Esophagus squamous epithelium (tissue), 5 donors: ENCODE results near the gene NRCAM. TPM values are rescaled to one million over a fixed set of nuclear protein-coding genes. Genes with fewer than 3 reads are reported as not detected.

Source experiments
- DNase-seq: peaks from one replicate; lab custom pipeline; 2025; lab: John Stamatoyannopoulos, UW
- H3K27ac ChIP-seq, 4 donors: fragments of 200-600 bp; sonication (generic); one replicate each; pipeline ENCODE4 v1.5.1; 2016 to 2019; ENCODE audit warnings: mild to moderate bottlenecking in 1 of 4
- H3K27me3 ChIP-seq, 4 donors: fragments of 200-600 bp; sonication (generic); 1 replicate in 3 of 4; 2 replicates in 1 of 4; pipeline versions ENCODE4 v1.5.1 to v1.6.0; 2017 to 2021; ENCODE audit warnings: antibody characterized with exemption in 1 of 4
- H3K36me3 ChIP-seq, 3 donors: fragments of 200-600 bp; sonication (generic); one replicate each; pipeline ENCODE4 v1.5.1; 2016 to 2019
- H3K4me1 ChIP-seq, 3 donors: fragments of 200-600 bp; sonication (generic); one replicate each; pipeline ENCODE4 v1.5.1; 2017 to 2019
- H3K4me3 ChIP-seq, 4 donors: fragments of 200-600 bp; sonication (generic); 1 replicate in 3 of 4; 2 replicates in 1 of 4; pipeline ENCODE4 v1.5.1; 2016 to 2019; ENCODE audit warnings: mild to moderate bottlenecking in 2 of 4, moderate library complexity in 1 of 4
- H3K9me3 ChIP-seq, 3 donors: fragments of 200-600 bp; sonication (generic); one replicate each; pipeline ENCODE4 v1.5.1; 2016 to 2019
- POLR2A ChIP-seq, 4 donors: fragments of 450-650 bp; IDR thresholded peaks; one replicate each; pipeline ENCODE4 v1.6.1; 2017; ENCODE audit warnings: antibody characterized with exemption in 4 of 4, mild to moderate bottlenecking in 4 of 4, moderate library complexity in 3 of 4
- WGBS, 2 donors: methylation state at CpG; one replicate each; pipeline ENCODE4 v1.1.5; 2018; 5-methylcytosine and 5-hydroxymethylcytosine counted together
- intact Hi-C: fragments of 100-400 bp; cut with DNase I; formaldehyde crosslinking; loops from one replicate; pipeline ENCODE4 v1.15.0; 2022
- total RNA-seq, 4 donors: library from RNA; depleted of rRNA; stranded (reverse); fragments of >200 nt; gene quantifications; one replicate each; pipeline ENCODE4 v1.1.0, GENCODE V29; 2016
- TF ChIP-seq, protein P1 (sequence below), 6 experiments: fragments of 450-650 bp in 4 of 6; fragments of 200-600 bp in 2 of 6; sonication (generic) in 2 of 6; IDR thresholded peaks; one replicate each; pipeline ENCODE4 v1.5.1; 2016 to 2019; ENCODE audit warnings: antibody characterized with exemption in 6 of 6, mild to moderate bottlenecking in 4 of 6, moderate library complexity in 4 of 6
- donor health status: DM: yes; HTN: yes; CAD: no.

The NRCAM gene
- total RNA-seq, 4 donors from 2014 or later, result 1.5 to 9.8 (median 6.3) TPM; not detected in 1

DNA sequence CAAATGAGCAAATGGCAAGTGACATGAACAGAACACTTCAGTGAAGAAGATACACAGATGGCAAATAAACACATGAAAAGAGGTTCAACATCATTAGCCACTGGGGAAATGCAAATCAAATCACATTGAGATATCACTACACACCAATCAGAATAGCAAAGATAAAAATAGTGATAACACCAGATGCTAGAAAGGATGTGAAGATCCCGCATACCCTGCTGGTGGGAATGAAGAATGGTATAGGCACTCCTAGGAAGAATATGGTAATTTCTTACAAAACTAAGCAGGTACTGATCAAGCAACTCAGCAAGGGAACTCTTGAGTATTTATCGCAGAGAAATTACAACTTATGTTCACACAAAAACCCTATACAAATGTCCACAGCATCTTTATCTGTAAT lies 337.3 kb downstream of the NRCAM start:
- Histone ChIP-seq H3K9me3 (no peaks in the 10 kb centered on the region), H3K27ac (no peak overlapping the region), H3K27me3 (no peaks in the 10 kb centered on the region), H3K36me3 (no peaks in the 10 kb centered on the region), H3K4me1 (peaks cover 0 to 28% (median 0%) of the 10 kb centered on the region in 3 donors), H3K4me3 (no peak overlapping the region)
- WGBS, 2 donors, result 82 to 98% methylated on average over 2 of the region's 2 CpGs
- TF ChIP-seq POLR2A (IDR thresholded peaks at IDR 0.05), result no peak
- TF ChIP-seq, protein P1, sequence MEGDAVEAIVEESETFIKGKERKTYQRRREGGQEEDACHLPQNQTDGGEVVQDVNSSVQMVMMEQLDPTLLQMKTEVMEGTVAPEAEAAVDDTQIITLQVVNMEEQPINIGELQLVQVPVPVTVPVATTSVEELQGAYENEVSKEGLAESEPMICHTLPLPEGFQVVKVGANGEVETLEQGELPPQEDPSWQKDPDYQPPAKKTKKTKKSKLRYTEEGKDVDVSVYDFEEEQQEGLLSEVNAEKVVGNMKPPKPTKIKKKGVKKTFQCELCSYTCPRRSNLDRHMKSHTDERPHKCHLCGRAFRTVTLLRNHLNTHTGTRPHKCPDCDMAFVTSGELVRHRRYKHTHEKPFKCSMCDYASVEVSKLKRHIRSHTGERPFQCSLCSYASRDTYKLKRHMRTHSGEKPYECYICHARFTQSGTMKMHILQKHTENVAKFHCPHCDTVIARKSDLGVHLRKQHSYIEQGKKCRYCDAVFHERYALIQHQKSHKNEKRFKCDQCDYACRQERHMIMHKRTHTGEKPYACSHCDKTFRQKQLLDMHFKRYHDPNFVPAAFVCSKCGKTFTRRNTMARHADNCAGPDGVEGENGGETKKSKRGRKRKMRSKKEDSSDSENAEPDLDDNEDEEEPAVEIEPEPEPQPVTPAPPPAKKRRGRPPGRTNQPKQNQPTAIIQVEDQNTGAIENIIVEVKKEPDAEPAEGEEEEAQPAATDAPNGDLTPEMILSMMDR (IDR thresholded peaks at IDR 0.05), result no peak
- no peak for DNase-seq
- intact Hi-C loops, result no loop called here

DNA sequence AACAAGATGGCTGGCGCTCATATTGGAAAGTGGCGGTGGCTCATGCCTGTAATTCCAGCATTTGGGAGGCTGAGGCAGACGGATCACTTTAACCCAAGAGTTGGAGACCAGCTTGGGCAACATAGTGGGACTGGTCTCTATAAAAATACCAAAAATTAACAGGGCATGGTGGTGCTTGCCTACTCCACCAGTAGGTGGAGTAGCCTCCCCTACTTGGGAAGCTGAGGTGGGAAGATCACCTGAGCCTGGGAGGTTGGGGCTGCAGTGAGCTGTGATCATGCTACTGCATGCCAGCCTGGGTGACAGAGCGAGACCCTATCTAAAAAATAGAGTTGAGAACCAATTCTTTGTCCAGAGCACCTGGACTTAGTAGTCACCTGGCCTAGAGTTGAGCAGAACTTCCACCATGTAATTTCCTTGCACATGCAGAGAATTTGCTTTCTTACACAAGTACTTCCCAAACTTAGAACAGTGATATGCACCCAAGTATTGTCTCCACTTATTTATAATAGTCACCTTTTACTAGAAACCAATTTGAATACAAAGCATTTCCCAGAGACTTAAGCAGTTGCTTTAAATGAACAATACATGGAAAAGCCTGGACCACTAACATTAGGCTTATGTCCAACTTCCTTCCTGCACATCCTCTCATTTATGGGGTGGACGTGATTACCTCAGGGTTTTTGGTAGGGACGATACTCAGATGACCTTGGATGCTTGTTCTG lies 342.0 kb downstream of the NRCAM start:
- WGBS, 2 donors, result 69 to 72% methylated on average over 6 of the region's 6 CpGs
- Histone ChIP-seq H3K4me3 (no peak overlapping the region), H3K27me3 (no peaks in the 10 kb centered on the region), H3K9me3 (no peaks in the 10 kb centered on the region), H3K27ac (no peak overlapping the region), H3K36me3 (no peaks in the 10 kb centered on the region), H3K4me1 (peaks cover 0 to 7% (median 0%) of the 10 kb centered on the region in 3 donors)
- DNase-seq, result no peak
- TF ChIP-seq, protein P1 (IDR thresholded peaks at IDR 0.05), result peak; percentile 33 to 83 (median 58)
- TF ChIP-seq POLR2A (IDR thresholded peaks at IDR 0.05), result no peak
- intact Hi-C loops, result loop anchor here (2.0 kb wide), 1 partner anchor 33 kb away; no protein-coding TSS in a partner anchor

DNA sequence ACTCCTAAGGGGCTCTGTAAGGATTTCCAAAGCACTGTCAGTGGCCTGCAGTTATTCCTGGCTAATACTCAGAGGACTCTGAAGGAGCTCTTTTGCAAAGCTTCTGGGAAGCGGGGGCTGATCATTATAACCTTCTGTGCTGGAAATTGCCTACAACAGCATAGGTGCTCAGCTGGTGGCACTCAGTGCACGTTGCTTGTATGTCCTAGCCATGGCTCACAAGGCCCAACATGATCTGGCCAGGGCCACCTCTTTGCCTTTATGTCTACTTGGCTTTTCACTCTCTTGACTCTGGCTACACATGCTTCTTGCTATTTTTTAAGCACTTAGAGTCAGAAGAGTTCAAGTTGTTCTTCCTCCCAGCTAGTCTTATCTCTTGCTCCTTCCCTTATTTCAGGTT lies 343.6 kb downstream of the NRCAM start:
- 79 to 83% methylated on average over 2 of the region's 2 CpGs for WGBS, 2 donors

DNA sequence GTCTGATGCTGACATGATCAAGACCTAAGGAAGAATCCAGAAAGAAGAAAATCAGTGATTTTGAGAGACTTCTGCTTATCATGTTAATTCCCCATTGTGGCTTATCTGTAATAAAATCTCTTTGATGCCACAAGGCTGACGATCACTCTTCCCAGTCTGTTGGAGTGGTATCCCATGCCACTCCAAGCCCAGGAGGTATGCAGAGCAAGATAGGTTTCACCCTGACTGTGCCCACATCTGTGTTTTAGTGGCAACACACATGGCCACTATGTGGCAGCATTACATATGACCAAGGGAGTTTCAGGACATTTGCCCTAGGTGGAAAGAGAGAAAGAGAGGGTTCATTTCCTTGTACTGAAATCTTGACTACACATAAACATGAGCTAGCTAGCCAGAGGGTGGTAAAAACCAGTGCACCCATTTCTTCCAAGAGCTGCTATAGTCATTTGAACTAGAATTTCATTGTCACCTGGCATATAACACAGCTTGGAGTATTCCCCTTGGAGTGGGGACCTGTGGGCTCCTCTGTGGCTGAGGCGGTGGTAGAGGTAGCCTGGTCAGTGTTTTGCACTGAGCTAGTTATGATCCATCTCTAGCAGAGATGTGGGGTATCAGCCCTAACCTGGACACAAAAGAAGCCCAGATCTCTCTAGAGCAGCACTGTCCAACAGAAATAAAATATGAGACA lies 346.9 kb downstream of the NRCAM start:
- H3K4me3 ChIP-seq, result no peak overlapping the region
- intact Hi-C loops, result no loop called here
- no peaks in the 10 kb centered on the region for H3K36me3 ChIP-seq
- WGBS, 2 donors, result 42 to 73% methylated on average over 1 to 2 of the region's 2 CpGs
- no peaks in the 10 kb centered on the region for H3K27me3 ChIP-seq
- H3K4me1 ChIP-seq, result peaks cover 0 to 5% (median 0%) of the 10 kb centered on the region in 3 donors
- TF ChIP-seq, protein P1 (IDR thresholded peaks at IDR 0.05), result peak in 4 of 6 experiments; percentile 18 to 49 (median 33)
- no peak for TF ChIP-seq POLR2A (IDR thresholded peaks at IDR 0.05)
- H3K27ac ChIP-seq, result no peak overlapping the region
- H3K9me3 ChIP-seq, result no peaks in the 10 kb centered on the region
- no peak for DNase-seq

More for the DNA sequence above, 343.6 kb downstream of the NRCAM start:
- intact Hi-C loops, result no loop called here
- no peak for DNase-seq
- no peak overlapping the region for H3K27ac ChIP-seq
- H3K36me3 ChIP-seq, result no peaks in the 10 kb centered on the region
- H3K9me3 ChIP-seq, result no peaks in the 10 kb centered on the region
- no peak overlapping the region for H3K4me3 ChIP-seq
- H3K27me3 ChIP-seq, result no peaks in the 10 kb centered on the region
- peaks cover 0 to 7% (median 0%) of the 10 kb centered on the region in 3 donors for H3K4me1 ChIP-seq
- TF ChIP-seq POLR2A (IDR thresholded peaks at IDR 0.05), result no peak
- TF ChIP-seq, protein P1 (IDR thresholded peaks at IDR 0.05), result no peak

DNA sequence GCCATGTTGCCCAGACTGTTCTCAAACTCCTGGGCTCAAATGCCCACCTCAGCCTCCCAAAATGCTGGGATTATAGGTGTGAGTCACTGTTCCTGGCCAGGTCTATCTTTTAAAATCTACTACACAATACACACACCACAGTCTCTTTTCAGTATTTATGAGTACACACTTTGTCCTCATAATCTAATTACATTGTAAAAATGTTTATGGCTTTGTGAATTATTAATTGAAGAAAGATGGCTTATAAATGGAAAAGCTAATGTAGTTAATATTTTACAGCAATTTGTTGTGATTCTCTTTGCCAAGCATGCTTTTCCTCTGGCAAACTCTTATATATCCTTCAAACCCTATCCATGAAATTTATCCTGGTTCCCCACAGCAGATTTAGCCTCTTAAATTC lies 348.1 kb downstream of the NRCAM start:
- H3K4me3 ChIP-seq, result no peak overlapping the region
- no peaks in the 10 kb centered on the region for H3K4me1 ChIP-seq
- no peak for TF ChIP-seq POLR2A (IDR thresholded peaks at IDR 0.05)
- TF ChIP-seq, protein P1 (IDR thresholded peaks at IDR 0.05), result no peak
- no peak overlapping the region for H3K27ac ChIP-seq
- no peak for DNase-seq
- H3K27me3 ChIP-seq, result no peaks in the 10 kb centered on the region
- no peaks in the 10 kb centered on the region for H3K9me3 ChIP-seq
- no peaks in the 10 kb centered on the region for H3K36me3 ChIP-seq
- intact Hi-C loops, result no loop called here
